CD4-positive, alpha-beta T cell treated with Interleukin-17A for 4 hours (primary cell): ENCODE data around the gene OOSP1.
"Not testable (repeated sequence)": the region's sequence is repeated elsewhere in the genome, so short reads cannot be mapped to it uniquely, and the experiment has no call there.

ENCODE experiments used
- DNase-seq: peaks from one replicate; pipeline ENCODE4 v3.0.0-alpha.2; 2020; ENCODE audit warnings: mixed read lengths

Gene OOSP1, protein sequence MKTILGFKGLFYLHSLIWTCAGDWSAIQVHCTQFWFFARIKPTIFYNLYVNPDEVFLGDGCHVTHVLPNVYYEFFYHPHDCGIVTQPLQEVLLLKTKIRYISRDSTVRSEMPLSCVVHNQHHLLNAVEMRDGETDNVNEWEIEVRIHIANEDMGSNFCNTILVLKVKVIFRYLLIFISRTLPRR

GRCh38 chr11:59938132-59938531 is at the start of gene OOSP1:
Gene OOSP1, plus strand, starts transcription at chr11:59938432. Its CDS starts 23 bp downstream, at chr11:59938455.
- no peak for DNase-seq

DNA sequence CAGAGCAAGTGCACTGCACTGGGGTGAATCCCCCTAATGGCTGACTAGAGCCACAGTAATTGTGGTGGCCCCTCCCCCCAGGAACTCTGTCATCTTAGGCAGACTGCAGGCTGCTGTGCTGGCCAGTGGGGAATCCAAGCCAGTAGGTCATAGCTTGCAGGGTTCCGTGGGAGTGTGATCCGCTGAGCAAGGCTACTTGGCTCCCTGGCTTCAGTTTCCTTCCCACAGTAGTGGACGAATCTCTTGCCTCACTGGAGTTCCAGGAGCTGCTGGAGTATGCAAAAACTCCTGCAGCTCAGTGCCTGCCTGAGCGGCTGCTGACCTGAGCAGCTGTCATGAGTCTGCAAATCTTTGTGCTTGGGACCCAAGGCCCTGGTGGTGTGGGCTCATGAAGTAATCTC is 46.5 kb upstream of the OOSP1 start:
- DNase-seq: no peak

DNA sequence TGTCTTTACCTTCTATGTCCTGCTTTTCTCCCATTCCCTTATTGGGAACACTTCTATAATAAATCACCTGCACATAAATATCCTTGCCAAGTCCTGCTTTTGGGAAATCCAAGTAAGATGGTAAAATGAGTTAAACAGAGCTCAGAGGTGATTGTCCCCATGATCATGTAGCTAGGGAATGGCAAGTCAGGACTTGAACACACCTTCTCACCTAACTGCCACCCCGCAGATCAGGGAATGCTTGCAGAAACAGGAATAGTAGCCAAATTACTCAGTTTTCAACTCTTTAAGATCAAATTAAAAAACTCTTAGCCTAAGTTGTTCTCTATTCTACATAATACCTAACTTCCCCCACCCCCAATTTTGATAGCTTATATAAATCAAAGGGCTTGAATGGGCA is 43.6 kb upstream of the OOSP1 start:
- DNase-seq: no peak

DNA sequence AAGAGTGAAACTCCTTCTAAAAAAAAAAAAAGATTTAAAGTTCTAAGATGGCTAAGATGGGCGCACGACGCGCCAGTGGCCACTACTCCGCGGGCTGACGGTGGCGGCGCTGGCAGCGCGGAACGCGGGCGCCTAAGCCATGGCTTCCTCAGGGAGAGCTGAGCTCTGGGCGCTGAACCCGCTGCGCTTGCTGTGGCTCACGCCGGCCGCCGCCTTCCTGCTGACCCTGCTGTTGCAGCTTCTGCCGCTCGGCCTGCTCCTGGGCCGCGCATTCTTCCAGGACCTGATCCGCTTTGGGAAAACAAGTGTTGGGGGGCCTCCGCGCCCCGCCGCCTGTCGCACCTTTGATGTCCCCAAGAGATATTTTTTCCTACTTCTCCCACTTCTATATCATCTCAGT is 40.2 kb upstream of the OOSP1 start:
- no peak for DNase-seq

GRCh38 chr11:59898650-59899049 is 39.6 kb upstream of the OOSP1 start:
- no peak for DNase-seq

GRCh38 chr11:59899532-59899931 is 38.7 kb upstream of the OOSP1 start:
- no peak for DNase-seq

GRCh38 chr11:59900366-59901126 is 37.7 kb upstream of the OOSP1 start:
- DNase-seq: no peak

- no peak for DNase-seq
Measured at GRCh38 chr11:59901306-59901705, 36.9 kb upstream of the OOSP1 start.

GRCh38 chr11:59903569-59903968 is 34.7 kb upstream of the OOSP1 start:
- DNase-seq: not testable (repeated sequence)

DNA sequence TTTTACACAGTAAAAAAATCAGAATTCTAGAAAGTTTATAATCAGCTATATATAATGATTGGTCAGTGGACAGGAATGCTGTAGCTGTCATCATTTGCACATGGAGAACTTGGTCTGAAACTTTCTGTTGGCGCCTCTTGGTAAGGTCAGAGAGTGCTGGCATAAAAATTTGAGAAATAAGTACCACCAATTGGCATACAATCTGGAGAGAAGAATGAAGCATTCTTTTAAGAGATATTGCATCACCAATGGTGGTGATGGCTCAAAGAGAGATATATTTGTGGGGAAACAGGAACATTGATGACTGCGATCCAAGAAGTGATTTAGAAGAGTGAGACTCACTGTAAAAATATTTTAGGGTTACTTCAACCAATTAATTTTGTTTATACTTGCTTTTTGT is 19.8 kb upstream of the OOSP1 start:
- DNase-seq: no peak

DNA sequence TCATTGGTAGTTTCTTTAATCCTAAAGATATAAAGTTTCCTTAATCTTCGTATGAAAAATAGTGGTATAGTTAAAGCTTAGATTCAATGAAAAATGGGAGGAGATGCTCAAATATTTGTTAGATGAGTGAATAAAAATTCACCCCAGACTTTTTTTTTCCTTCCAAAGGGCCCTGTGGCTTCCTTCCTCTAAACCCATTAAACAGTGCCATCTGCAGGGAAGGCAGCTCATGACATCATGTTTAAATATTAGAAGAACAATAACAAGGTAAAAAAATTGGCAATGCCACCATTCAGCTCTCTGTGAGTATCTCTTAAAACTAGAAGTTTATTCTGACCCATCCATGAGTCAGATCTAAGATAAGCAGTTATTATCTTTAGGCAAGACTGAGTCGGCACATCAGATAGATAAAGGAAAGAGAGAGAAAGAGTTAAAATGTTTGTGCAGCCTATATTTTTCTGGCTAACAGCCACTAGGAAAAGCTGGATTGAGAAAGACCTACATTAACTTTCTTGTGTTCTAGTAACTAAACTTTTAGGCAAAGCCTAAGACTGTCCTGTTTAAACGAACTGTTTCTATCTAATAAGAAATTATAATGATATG is 19.1 kb upstream of the OOSP1 start:
- DNase-seq: peak; percentile 13

GRCh38 chr11:59923813-59924212 is 14.4 kb upstream of the OOSP1 start:
- DNase-seq: no peak

- DNase-seq: no peak
Measured at GRCh38 chr11:59931688-59932087, 6.5 kb upstream of the OOSP1 start.

DNA sequence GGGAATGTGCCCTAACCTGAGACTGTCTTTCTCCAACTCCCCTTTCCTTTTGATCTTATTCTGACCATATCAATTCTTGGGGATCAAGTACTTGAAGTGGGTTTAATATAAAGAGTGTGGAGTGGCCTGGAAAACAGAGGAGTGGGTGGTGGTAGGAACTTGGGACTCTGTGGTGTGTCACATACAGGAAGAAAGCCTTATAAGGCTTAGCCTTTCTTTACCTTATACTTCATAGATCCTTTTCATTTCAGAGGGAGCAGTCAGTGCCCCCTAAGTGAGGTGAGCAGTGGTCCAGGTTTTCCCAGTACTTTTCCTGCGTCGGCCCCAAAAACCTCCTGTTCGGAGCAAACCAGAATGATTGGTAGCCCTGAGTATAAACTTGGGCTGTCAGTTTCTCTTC is 486 bp downstream of the OOSP1 start:
- no peak for DNase-seq

DNA sequence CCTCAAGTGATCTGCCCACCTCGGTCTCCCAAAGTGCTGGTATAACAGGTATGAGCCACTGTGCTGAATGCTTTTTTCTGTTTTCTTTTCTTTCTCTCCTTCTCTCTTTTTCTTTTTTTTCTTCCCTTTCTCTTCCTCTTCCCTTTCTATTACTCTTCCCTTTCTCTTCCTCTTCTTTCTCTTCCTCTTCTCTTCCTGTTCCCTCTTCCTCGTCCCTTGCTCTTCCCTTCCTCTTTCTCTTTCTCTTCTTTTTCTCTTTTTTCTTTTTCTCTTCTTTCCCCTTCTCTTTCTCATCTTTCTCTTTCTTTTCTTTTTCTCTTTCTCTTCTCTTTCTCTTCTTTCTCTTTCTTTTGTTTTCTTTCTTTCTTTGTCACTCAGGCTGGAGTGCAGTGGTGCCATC is 1.2 kb downstream of the OOSP1 start:
- DNase-seq: no peak

DNA sequence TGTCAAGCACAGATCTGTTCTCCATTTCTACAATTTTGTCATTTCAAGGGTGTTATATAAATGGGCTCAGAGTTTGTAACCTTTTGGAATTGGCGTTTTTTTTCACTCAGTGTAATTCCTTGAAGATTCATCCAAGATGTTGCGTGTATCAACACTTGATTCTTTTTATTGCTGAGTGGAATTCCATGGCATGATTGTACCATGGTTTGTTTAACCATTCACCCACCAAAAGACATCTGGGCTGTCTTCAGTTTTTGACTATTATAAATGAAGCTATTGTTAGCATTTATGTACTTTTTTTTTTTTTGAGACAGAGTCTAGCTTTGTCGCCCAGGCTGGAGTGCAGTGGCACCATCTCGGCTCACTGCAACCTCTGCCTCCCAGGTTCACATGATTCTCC is 2.9 kb downstream of the OOSP1 start:
- no peak for DNase-seq

DNA sequence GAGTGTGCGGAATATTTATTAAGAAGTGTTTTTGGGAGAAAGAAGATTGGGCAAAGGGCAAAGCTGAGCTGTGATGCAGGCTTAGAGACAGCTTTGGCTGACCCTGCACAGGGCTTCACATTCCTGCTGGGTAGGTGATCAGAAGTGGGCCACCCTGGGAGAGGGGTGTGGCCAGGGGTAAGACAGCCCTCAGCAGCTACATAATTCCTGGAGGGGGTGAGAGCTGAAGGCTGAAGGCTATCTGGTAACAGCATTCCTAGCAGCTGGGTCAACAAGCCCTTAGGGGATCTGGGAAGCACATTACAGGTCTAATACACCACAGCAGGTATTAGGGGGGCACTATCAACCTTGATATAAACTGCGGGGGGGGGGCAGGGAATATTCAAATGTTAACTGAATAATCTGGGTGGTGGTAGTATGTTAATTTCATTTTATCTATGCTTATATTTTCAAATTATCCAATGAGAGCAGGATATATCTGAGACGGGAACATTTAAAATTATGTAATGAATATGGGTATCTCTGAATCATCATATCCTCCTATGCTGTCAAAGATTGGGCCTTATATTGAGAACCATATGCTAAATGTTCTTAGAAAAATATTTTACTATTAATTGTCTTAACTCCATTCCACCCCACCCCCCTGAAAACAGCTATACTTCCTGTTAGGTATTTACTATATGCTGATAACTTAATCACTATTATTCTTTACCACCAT is 5.9 kb downstream of the OOSP1 start:
- DNase-seq: no peak

GRCh38 chr11:59944720-59945119 is 6.5 kb downstream of the OOSP1 start:
- DNase-seq: no peak

DNA sequence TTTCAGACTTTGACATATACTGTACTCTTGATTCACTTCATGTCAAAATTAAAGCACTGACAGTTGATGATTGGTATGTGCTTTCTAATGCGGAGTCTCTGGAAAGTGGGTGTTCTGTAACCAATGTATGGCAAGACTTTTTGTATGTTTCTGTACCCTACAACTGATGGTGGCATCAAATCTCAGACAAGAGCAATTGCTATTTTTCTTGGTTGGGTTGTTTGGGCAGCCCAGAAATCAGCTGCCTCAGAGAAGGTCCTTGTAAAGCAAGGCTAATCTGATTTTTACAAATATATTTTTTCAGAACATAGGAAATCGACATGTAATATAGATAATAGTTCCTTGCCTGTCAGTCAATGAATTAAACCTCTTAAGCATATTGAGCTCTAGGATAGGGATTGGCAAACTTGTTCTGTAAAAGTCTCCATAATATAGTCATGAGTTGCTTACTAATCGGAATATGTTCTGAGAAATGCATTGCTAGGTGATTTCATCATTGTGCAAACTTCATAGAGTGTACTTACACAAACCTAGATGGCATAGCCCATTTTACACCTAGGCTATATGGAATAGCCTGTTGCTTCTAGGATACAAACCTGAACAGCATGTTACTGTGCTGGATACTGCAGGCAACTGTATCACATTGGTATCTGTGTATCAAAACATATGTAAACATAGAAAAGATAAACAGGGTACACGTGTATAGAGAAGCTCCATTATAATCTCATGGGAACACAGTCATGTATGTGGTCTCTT is 15.4 kb downstream of the OOSP1 start:
- DNase-seq: no peak

DNA sequence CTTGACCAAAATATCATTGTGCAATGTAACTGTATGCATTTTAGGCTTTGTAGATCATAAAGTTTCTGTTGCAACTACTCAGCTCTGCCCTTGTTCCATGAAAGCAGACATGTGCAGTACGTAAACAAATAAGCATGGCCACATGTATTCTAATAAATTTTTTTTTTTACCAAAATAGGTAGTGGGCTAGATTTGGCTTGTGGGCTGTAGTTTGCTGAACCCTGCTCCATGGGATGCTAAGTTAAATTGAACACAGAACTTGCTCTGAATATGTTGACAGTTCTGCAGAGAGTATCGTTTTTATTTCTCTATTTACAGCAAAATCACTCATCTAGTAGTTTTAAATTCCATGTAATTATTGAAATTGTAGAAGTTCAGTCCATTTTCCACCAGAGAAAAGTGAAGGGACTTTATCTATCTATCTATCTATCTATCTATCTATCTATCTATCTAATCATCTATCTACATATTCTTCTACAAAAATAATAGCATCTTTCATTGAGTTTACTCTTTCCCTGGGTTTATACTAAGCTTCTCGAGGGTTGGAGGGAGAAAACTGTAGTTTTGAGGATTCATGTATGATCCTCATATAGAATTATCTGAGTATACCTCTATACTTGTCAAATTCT is 16.1 kb downstream of the OOSP1 start:
- no peak for DNase-seq

DNA sequence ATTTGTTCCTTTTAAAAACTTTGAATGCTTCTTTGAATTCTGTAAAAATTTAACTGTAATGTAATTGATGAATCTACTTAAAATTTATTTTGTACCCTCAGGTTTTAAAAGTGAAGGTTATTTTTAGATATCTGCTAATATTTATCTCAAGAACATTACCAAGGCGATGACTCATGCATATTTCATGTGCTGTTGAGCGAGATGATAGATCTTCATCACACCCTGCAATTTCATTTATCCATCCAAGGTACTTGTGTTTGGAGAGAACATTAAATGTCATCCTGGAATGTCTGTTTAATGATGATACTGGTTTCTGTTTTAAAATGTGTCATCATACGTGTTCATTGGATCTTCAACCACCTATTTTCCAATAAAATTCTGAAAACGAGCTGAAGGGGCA is 18.9 kb downstream of the OOSP1 start:
- DNase-seq: no peak
